OCI-LY7 (cell line): ENCODE data around the gene CGNL1. TPM values are rescaled to one million over a fixed set of nuclear protein-coding genes. Genes with fewer than 3 reads are reported as not detected.

Experiments
- BruUV-seq: library from RNA; stranded (reverse); fragments of 400-500 nt; replicated peaks from 2 replicates; lab custom pipeline; 2021; lab: Mats Ljungman, UMichigan
- CTCF ChIA-PET: fragments of 300-600 bp; sonication (Branson Sonifier 250); formaldehyde crosslinking; loops from one replicate; lab custom pipeline; 2022; ENCODE audit warnings: antibody characterized with exemption; ENCODE audit not compliant: unreplicated experiment; lab: Charles Lee
- POLR2A ChIA-PET: fragments of 300-600 bp; sonication (Branson Sonifier 250); formaldehyde crosslinking; loops from one replicate; lab custom pipeline; 2022; ENCODE audit warnings: antibody characterized with exemption; lab: Charles Lee
- DNase-seq: peaks from one replicate; pipeline ENCODE4 v3.0.0-alpha.2; 2015; ENCODE audit warnings: low spot score
- H2AFZ ChIP-seq: fragments of 200-600 bp; sonication (generic), shearing (Covaris generic); 2 replicates; pipeline ENCODE4 v1.6.1; 2014; ENCODE audit warnings: mild to moderate bottlenecking, antibody characterized with exemption, low read length, moderate library complexity
- H3K27ac ChIP-seq: fragments of 200-600 bp; sonication (generic); 2 replicates; pipeline ENCODE4 v1.5.1; 2014; ENCODE audit warnings: mixed run types, low read depth, mild to moderate bottlenecking, moderate library complexity, low read length, inconsistent platforms; ENCODE audit not compliant: poor library complexity, severe bottlenecking
- H3K36me3 ChIP-seq: fragments of 200-600 bp; sonication (generic); 2 replicates; pipeline ENCODE4 v1.6.1; 2014; ENCODE audit warnings: mild to moderate bottlenecking, antibody characterized with exemption, low read length, moderate library complexity, mixed read lengths; ENCODE audit not compliant: insufficient read depth
- H3K4me1 ChIP-seq: fragments of 200-600 bp; sonication (generic); 2 replicates; pipeline ENCODE4 v1.5.1; 2014; ENCODE audit warnings: mild to moderate bottlenecking, low read length; ENCODE audit not compliant: insufficient read depth, poor library complexity, severe bottlenecking
- H3K4me2 ChIP-seq: fragments of 200-600 bp; sonication (generic); 2 replicates; pipeline ENCODE4 v1.6.1; 2014; ENCODE audit warnings: mild to moderate bottlenecking, low read length
- H3K4me3 ChIP-seq: fragments of 200-600 bp; sonication (generic); 2 replicates; pipeline ENCODE4 v1.5.1; 2014; ENCODE audit warnings: mild to moderate bottlenecking, low read depth, low read length; ENCODE audit not compliant: poor library complexity, severe bottlenecking
- H3K79me2 ChIP-seq: fragments of 200-600 bp; sonication (generic); 2 replicates; pipeline ENCODE4 v1.6.1; 2016; ENCODE audit warnings: low read depth, mild to moderate bottlenecking, low read length, moderate library complexity, mixed read lengths; ENCODE audit not compliant: insufficient read depth
- H3K9me2 ChIP-seq: fragments of 200-600 bp; sonication (generic); 2 replicates; pipeline ENCODE4 v1.6.1; 2016; ENCODE audit warnings: mild to moderate bottlenecking, low read length, mixed read lengths; ENCODE audit not compliant: insufficient read depth
- H3K9me3 ChIP-seq: fragments of 200-600 bp; sonication (generic); 2 replicates; pipeline ENCODE4 v1.6.1; 2014; ENCODE audit warnings: mild to moderate bottlenecking, mixed run types, low read length, mixed read lengths
- H4K20me1 ChIP-seq: fragments of 200-600 bp; sonication (generic); 2 replicates; pipeline ENCODE4 v1.6.1; 2014; ENCODE audit warnings: mild to moderate bottlenecking, antibody characterized with exemption, low read length, moderate library complexity, mixed read lengths; ENCODE audit not compliant: insufficient read depth
- EZH2phosphoT487 ChIP-seq: fragments of 200-600 bp; sonication (generic); IDR thresholded peaks from 2 replicates; pipeline ENCODE4 v1.6.1; 2018; ENCODE audit warnings: low read depth, borderline replicate concordance, mild to moderate bottlenecking, mixed run types, antibody characterized with exemption, low read length, moderate library complexity, mixed read lengths
- intact Hi-C: fragments of 100-400 bp; cut with micrococcal nuclease; formaldehyde crosslinking; loops from one replicate; pipeline ENCODE4 v1.10.0; 2022; ENCODE audit not compliant: unreplicated experiment
- total RNA-seq, 2 experiments: library from RNA; depleted of rRNA in 1 of 2; stranded (reverse); fragments of >200 nt in 1 of 2; shearing (Covaris generic) in 1 of 2; gene quantifications; 2 replicates each; pipeline ENCODE4 v1.2.3, GENCODE V29; 2014 to 2022
- TF ChIP-seq, protein P1 (sequence below): fragments of 200-600 bp; sonication (generic); conservative IDR thresholded peaks from 2 replicates; pipeline ENCODE4 v1.5.1; 2014; ENCODE audit warnings: mild to moderate bottlenecking, antibody characterized with exemption, low read length, moderate library complexity, mixed read lengths

Gene CGNL1
- total RNA-seq, 2 experiments from 2014 or later: 0.04 TPM; not detected in 1

DNA sequence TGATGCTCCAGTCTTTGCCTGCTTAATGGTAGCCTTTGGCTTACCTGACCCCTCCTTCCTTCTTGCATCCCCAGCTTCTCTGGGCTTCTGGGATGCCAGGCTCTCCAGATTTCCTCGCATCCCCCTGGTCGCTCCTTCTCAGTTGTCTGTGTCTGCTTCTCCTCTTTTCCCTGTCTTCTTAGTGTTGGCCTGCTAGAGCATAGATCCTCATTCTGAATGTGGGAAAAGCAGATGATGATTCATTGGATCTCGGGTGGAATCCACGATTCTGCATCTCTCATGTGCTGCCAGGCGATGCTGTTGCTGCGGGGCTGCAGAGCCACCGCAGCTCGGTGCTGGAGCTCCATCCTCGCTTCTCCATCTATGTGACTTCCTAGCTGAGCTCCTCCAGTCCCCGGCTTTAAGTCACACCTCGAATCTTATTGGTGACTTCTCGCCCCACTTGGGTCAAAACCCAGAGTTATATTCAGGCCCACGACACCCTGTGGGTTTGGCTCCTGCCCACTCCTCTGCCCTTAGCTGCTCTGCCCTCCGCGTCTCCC lies 47.4 kb downstream of the CGNL1 start:
- no peaks in the 10 kb centered on the region for H3K9me3 ChIP-seq
- H3K27ac ChIP-seq: no peak overlapping the region
- intact Hi-C loops: no loop called here
- no peaks in the 10 kb centered on the region for H4K20me1 ChIP-seq
- CTCF ChIA-PET: no interaction called here
- H3K4me2 ChIP-seq: no peak overlapping the region
- H3K9me2 ChIP-seq: no peaks in the 10 kb centered on the region
- no peaks in the 10 kb centered on the region for H3K36me3 ChIP-seq
- DNase-seq: no peak
- H3K79me2 ChIP-seq: no peaks in the 10 kb centered on the region
- POLR2A ChIA-PET: no interaction called here
- TF ChIP-seq, protein P1, sequence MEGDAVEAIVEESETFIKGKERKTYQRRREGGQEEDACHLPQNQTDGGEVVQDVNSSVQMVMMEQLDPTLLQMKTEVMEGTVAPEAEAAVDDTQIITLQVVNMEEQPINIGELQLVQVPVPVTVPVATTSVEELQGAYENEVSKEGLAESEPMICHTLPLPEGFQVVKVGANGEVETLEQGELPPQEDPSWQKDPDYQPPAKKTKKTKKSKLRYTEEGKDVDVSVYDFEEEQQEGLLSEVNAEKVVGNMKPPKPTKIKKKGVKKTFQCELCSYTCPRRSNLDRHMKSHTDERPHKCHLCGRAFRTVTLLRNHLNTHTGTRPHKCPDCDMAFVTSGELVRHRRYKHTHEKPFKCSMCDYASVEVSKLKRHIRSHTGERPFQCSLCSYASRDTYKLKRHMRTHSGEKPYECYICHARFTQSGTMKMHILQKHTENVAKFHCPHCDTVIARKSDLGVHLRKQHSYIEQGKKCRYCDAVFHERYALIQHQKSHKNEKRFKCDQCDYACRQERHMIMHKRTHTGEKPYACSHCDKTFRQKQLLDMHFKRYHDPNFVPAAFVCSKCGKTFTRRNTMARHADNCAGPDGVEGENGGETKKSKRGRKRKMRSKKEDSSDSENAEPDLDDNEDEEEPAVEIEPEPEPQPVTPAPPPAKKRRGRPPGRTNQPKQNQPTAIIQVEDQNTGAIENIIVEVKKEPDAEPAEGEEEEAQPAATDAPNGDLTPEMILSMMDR: no peak
- no peak overlapping the region for H3K4me3 ChIP-seq
- no peak overlapping the region for H2AFZ ChIP-seq
- no TSS peak for BruUV-seq
- no peaks in the 10 kb centered on the region for H3K4me1 ChIP-seq

DNA sequence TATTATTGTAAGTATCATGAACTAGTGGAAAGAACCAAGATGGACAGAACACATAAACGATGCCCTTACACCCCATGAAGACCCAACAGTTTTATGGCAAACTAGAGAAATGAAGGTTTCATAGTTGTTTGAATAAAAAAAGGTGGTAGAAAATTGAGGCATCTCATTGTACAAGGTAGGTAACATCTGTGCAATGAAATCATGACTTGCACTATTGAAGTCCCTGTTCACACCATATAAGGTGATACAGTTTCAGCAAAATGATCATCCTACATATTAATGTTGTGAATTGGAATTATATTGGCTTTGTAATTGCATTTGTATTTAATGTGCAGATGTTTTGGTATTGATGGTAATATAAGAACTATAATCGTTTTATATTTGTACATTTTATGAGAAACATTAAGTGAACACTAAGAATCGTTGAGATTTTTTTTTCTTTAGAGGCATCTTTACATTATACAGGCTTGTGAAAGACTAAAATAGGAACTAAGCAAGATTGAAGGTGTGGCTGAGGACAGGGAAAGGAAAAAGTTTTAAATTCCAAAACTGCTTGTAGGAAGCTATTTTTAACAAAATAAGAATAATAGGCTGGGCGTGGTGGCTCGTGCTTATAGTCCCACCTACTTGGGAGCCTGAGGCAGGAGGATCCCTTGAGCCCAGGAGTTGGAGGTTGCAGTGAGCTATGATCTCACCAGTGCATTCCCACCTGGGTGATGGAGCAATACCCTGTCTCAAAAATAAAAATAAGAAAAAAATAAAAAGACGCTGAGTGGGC lies 48.5 kb downstream of the CGNL1 start:
- TF ChIP-seq, protein P1: no peak
- TF ChIP-seq EZH2phosphoT487: no peak
- BruUV-seq: no TSS peak
- Histone ChIP-seq H3K4me2 (no peak overlapping the region), H3K79me2 (no peaks in the 10 kb centered on the region), H3K9me2 (no peaks in the 10 kb centered on the region), H3K4me1 (no peaks in the 10 kb centered on the region), H2AFZ (no peak overlapping the region), H3K27ac (no peak overlapping the region), H4K20me1 (no peaks in the 10 kb centered on the region), H3K4me3 (no peak overlapping the region), H3K9me3 (no peaks in the 10 kb centered on the region), H3K36me3 (no peaks in the 10 kb centered on the region)
- ChIA-PET CTCF (no interaction called here), POLR2A (interaction anchor here (0.7 kb wide), 1 partner anchor 350 kb away, joined by 3 read pairs; no protein-coding TSS in a partner anchor)
- intact Hi-C loops: no loop called here
- DNase-seq: no peak

DNA sequence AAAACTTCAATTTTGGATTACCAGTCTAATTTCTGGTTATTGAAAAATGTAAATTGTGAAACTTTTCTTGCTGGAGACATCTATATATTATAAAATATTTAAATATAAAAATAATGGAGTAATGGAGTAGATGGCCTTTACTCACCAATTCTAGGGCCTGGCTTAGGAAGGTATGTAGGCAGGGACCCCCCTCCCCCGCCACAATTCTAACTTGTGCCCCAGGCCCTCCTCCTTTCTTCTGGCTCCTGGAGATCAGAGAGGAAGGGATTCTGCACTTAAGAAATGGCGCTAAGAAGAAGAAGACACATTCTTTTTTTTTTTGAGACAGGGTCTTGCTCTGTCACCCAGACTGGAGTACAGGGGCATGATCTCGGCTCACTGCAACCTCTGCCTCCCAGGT lies 49.5 kb downstream of the CGNL1 start:
- intact Hi-C loops: no loop called here
- Histone ChIP-seq H3K27ac (no peak overlapping the region), H3K4me2 (no peak overlapping the region), H4K20me1 (no peaks in the 10 kb centered on the region), H3K4me3 (no peak overlapping the region), H3K9me3 (no peaks in the 10 kb centered on the region), H2AFZ (no peak overlapping the region), H3K9me2 (no peaks in the 10 kb centered on the region), H3K36me3 (no peaks in the 10 kb centered on the region), H3K4me1 (no peaks in the 10 kb centered on the region), H3K79me2 (no peaks in the 10 kb centered on the region)
- TF ChIP-seq, protein P1: no peak
- TF ChIP-seq EZH2phosphoT487: no peak
- ChIA-PET POLR2A (no interaction called here), CTCF (no interaction called here)
- DNase-seq: no peak
- BruUV-seq: no TSS peak
